K562 (cell line): ENCODE results near the gene CTRL.

Experiments used
- CHD2 ChIP-seq: IDR thresholded peaks from 2 replicates; pipeline ENCODE4 v1.6.1; 2011; ENCODE audit warnings: low read depth, low read length
- CTCF ChIP-seq, 3 experiments: IDR thresholded peaks in 2 of 3; conservative IDR thresholded peaks in 1 of 3; 2 replicates each; pipeline ENCODE4 v1.5.1; 2011 to 2012; ENCODE audit warnings: low read length in 3 of 3, mild to moderate bottlenecking in 3 of 3, control low read depth in 2 of 3, improper control_type of control experiment in 1 of 3, inconsistent platforms in 1 of 3, low read depth in 1 of 3, mixed read lengths in 1 of 3, moderate library complexity in 1 of 3; ENCODE audit not compliant: insufficient read depth in 2 of 3
- EZH2 ChIP-seq: IDR thresholded peaks from 2 replicates; pipeline ENCODE4 v1.6.1; 2012; ENCODE audit warnings: low read depth, mild to moderate bottlenecking, inconsistent platforms, low read length, borderline replicate concordance
- LARP7 ChIP-seq: fragments of 450-650 bp; IDR thresholded peaks from 2 replicates; pipeline ENCODE4 v1.6.1; 2016
- REST ChIP-seq, 2 experiments: fragments of 450-650 bp; formaldehyde crosslinking in 1 of 2; IDR thresholded peaks; 2 replicates each; pipeline versions ENCODE4 v1.4.0 to v1.6.1; 2014 to 2020; ENCODE audit warnings: mild to moderate bottlenecking in 2 of 2, borderline replicate concordance in 1 of 2, low read depth in 1 of 2
- SMC3 ChIP-seq: conservative IDR thresholded peaks from 2 replicates; pipeline ENCODE4 v1.6.1; 2011; ENCODE audit warnings: low read depth, low read length, improper control_type of control experiment; ENCODE audit not compliant: insufficient read depth
- SRF ChIP-seq, 2 experiments: fragments of 250-450, 450-650 bp in 1 of 2; sonication (Bioruptor Pico) in 1 of 2; sonication (generic) in 1 of 2; formaldehyde crosslinking; IDR thresholded peaks; 2 replicates each; pipeline versions ENCODE4 v1.5.0 to v1.5.1; 2020 to 2022; ENCODE audit warnings: mild to moderate bottlenecking in 1 of 2, missing genetic modification reagents in 1 of 2
- TF ChIP-seq, protein P1 (sequence below): fragments of 450-650 bp; formaldehyde crosslinking; IDR thresholded peaks from 2 replicates; pipeline ENCODE4 v1.4.0; 2022; ENCODE audit warnings: mild to moderate bottlenecking, moderate library complexity

DNA sequence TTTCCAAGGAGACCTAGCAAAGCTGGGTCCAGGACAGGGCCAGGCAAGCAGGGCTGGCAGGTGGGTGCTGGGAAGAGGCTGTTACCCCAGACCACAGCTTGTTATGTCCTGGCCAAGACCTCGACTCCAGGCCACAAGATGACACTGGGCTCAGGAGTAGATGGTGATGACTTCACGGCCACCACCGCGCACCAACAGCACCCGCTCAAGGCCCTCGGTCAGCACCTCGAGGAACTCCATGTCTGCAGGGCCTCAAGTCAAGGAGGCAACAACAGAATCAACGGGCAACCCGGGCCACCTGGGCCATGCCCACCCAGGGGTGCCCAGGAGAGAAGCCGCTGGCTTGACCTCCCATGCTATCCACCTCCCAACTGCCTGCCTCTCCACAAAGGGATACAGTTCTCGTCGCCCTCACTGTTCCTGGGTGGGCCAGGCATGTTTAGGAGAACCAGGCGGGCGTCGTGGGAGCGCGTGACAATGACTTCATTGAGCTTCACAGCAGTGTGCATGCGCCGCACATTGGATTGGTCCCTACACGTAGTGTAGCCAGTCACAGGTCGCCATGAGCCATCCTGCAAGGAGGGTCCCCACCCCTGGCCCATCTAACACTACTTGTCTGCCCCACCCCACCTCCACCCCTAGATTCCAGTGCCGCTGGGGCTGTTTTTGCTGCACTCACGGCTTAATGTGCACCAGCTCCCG is 13.2 kb upstream of the CTRL start:
- TF ChIP-seq SRF (CRISPR knock-in tag; IDR thresholded peaks at IDR 0.05), result no peak
- TF ChIP-seq LARP7, result no peak
- no peak for TF ChIP-seq CHD2
- no peak for TF ChIP-seq CTCF (IDR thresholded peaks at IDR 0.05 in 2 of 3, conservative IDR thresholded peaks at IDR 0.05 in 1 of 3; ENCODE audit: insufficient read depth in 2 of 3, low read depth in 1 of 3, low read length in 3 of 3)
- TF ChIP-seq, protein P1, sequence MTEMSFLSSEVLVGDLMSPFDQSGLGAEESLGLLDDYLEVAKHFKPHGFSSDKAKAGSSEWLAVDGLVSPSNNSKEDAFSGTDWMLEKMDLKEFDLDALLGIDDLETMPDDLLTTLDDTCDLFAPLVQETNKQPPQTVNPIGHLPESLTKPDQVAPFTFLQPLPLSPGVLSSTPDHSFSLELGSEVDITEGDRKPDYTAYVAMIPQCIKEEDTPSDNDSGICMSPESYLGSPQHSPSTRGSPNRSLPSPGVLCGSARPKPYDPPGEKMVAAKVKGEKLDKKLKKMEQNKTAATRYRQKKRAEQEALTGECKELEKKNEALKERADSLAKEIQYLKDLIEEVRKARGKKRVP, result no peak
- TF ChIP-seq SMC3, result no peak
- no peak for TF ChIP-seq EZH2
- no peak for TF ChIP-seq REST (IDR thresholded peaks at IDR 0.05; ENCODE audit: borderline replicate concordance)
- no peak for TF ChIP-seq REST (CRISPR knock-in tag; IDR thresholded peaks at IDR 0.05; ENCODE audit: low read depth)
